ENCODE results near the gene ADGRF5.

GRCh38 chr6:46876126-46876525, 45.6 kb downstream of the ADGRF5 start:
- TF ChIP-seq, protein P1, sequence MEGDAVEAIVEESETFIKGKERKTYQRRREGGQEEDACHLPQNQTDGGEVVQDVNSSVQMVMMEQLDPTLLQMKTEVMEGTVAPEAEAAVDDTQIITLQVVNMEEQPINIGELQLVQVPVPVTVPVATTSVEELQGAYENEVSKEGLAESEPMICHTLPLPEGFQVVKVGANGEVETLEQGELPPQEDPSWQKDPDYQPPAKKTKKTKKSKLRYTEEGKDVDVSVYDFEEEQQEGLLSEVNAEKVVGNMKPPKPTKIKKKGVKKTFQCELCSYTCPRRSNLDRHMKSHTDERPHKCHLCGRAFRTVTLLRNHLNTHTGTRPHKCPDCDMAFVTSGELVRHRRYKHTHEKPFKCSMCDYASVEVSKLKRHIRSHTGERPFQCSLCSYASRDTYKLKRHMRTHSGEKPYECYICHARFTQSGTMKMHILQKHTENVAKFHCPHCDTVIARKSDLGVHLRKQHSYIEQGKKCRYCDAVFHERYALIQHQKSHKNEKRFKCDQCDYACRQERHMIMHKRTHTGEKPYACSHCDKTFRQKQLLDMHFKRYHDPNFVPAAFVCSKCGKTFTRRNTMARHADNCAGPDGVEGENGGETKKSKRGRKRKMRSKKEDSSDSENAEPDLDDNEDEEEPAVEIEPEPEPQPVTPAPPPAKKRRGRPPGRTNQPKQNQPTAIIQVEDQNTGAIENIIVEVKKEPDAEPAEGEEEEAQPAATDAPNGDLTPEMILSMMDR (IDR thresholded peaks at IDR 0.05): no peak
- TF ChIP-seq POLR2A (IDR thresholded peaks at IDR 0.05): no peak

All from heart left ventricle (tissue), 13 donors.